Measurements from ENCODE around the gene DOLPP1.
"Not testable (repeated sequence)": the region's sequence is repeated elsewhere in the genome, so short reads cannot be mapped to it uniquely, and the experiment has no call there.

The DOLPP1 gene

DNA sequence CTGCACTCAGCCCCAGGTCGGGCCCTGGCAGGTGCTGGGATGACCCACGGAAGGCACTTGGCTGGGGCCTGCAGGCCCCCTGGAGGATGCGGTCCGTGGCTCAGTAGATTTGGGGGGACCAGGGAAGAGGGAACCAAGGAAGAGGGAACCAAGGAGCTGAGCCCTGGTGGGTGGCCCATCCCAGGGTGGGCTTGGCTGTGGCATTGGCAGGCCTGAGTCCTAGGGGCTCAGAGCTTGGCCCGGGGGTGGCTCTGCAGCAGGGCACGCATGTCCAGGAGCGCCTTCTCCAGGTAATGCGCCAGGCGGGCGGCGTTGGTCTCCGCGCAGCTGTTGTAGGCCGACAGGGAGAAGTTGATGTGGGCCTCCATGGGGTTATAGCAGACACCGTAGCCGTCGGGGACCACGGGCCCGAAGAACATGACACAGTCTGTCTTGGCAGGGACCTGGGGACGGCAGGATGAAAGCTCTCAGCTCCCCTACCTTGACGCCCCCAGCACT is 14.3 kb downstream of the DOLPP1 start:
- DNase-seq = no peak

DNA sequence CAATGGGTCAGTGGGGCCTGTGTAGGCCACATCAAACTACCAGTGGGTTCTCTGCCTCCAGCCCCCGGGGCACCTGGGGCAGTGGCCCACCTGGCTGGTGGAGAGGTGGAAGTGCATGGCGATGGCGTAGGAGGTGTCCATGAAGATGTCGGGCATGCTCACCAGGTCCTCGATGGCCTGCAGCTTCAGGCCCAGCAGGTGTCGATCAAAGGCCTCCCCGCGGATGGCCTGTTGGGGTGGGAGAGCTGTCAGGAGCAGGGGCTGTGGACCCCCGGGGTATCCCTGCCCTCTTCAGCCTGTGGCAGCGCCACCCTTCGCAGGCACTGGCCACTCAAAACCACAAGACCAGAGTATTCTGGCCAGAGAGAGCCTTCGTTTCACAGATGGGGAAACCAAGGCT is 15.0 kb downstream of the DOLPP1 start:
- DNase-seq = no peak

DNA sequence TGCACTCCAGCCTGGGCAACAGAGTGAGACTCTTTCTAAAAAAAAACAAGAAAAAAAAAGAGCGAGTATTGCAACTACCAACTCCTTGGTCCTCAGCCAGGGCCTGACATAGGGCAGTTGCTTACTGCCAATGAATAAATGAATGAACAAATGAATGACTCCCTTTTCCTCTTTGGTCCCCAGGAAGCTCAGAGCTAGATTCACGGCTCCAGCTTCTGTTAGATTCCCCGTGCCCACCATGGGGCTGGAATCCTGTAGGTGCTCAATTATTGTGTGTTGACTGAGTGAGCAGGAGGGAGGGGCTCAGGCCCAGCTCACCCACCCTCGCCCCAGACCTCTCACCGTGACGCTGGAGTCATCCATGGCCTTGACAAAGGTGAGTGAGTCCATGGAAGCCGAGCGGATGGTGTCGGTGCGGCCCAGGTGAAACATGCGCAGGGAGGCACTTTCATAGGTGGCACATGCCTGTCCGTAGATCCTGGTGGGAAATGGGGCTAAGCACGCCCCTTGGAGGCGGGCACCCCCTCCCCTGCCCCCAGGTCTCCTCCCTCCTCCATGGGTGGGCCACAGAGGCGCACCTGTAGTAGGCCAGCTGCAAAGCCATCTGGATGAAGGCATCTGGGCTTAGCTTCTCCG is 16.9 kb downstream of the DOLPP1 start:
- no peak for DNase-seq

DNA sequence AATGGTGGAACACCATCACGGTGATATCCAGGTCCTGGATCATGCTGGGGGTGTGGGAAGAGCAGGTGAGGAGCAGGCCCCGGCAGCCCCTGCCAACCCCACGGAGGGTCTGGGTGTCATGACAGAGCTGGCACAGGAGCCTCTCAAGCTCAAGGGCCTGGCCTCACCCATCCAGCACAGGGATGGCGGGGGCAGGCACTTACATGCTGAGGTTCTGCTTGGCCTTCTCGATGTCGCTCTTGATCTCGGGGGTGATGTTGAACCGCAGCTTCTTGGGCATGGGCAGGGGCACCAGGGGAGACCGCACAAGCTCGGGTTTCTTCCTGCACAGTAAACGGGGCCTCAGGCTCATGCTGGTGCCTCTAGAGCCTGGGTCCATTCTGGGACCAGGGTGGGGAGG is 17.4 kb downstream of the DOLPP1 start:
- DNase-seq = no peak

DNA sequence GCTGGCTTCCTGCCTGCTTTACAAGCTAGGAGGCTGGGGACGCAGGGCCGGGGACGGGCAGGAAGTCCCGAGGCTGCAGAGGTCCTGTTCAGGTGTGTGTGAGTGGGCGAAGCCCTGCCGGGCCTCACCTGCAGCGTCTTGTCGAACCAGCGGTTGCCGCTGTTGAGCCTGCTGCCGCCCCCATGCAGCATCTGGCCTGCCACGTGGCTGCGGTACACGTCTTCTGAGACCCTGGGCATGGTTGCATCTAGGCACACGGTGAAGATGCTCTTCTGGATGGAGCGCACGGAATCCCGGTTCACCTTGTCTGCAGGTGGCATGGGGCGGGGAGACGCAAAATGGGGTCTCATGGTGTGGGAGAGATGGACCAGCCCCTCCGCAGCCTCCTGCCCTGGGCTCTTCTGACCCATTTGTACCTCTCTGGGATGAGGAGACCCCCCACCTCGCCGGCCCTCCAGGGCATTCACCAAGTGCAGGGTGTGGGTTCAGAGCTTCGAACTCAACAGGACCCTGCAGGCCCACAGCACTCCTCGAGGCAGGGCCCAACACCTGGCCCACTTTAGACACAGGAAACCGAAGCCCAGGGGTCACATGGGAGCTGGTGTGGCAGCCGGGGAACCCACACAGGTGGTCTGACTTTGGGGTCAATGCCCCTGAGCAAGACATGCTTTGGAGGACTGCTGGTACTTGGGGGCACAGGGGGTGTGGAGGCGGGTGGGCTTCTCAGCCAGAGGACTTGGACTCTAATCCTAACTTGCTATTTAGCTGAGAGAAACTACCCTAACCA is 19.7 kb downstream of the DOLPP1 start:
- DNase-seq = no peak

DNA sequence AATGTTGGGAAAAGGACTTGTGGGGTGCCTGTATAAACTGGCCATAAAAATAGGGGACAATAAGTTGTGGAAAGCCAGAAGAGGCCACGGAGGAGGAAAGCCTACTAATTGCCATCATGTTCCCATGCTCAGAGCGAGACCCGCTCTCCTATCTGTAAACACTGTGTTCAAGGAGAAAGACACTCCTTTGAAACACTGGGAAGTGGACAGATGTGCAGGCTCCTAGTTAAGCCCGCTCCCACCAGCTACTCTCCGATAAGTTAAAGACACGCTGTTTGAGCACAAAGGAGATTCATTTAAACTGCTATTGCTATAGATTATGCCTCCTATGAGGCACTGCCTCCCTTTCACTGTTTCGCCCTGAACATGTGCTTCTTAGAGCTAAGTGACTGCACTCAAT is 20.4 kb downstream of the DOLPP1 start:
- DNase-seq = no peak

DNA sequence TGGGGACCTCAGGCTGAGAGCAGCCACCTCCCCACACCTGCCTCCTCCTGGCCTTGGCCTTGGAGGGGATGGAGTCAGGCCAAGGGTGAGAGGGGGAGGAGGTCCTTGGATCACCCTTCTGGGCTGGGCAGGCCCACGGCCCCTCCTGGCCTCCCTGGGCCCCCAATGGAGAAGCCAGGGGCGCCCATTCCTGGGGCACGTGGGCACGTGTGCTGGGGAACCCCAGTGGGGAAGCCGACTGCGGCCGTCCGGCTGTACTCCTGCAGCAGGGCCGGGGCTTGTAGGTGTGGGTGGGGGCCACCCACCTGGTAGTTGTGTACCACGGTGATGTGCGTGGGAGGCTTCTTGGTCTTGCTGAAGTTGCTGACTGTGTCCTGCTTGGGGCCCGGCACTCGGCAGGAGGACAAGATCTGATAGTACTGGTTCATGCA is 21.2 kb downstream of the DOLPP1 start:
- no peak for DNase-seq

DNA sequence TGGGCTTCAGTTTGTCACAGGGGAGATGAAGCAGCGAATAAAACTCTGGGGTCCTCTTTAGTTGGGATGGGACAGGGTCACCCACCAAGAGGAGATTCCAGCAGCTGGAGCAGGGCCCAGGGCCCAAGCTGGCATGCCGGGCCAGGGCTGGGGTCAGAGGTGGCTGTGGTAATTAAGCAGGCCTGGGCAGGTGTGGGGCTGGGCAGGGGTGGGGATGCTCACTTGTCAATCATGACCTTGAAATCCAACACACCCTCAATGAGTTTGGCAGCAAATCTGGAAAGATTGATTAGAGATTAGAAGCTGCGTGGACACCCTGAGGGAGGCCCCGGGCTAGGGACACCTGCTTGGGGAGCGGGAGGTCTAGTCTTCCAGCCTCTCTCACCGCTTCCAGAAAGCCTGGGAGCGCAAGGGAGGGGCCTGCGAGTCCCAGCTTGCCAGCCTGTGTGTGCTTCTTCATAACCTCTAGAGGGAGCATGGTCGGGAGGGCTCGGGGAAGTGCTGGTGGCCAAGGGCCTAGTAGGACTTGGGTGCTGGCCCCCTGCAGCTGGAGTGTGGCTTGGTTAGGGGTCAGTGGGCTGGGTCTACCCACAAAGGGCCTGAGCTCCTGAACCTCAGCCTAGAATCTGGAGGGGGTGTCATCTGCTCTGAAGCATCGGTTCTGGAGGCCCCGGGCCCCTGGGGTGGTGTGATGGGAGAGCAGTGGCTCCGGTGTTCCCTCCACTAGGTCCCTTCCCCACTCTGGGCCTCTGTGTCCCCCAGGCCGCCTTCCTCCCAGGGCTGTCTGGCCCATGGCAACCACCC is 22.1 kb downstream of the DOLPP1 start:
- DNase-seq = peak; percentile 84

DNA sequence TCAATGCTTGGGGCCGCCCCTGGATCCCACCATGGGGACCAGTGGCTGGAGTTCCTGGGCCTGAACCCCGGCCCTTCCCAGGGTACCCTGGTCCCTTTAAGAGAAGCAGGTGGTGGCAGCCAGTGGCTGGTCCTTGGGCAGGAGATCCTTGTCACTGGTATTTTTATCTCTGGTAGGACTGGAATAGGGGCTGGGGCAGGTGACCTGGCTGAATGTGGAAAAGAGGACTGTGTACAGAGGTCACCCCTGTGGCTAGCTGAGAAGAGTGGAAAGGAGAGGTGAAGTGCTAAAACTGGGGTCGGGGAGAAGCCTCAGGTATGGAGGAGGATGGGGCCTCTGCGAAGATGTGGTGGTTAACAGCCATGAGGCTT is 22.7 kb downstream of the DOLPP1 start:
- no peak for DNase-seq

DNA sequence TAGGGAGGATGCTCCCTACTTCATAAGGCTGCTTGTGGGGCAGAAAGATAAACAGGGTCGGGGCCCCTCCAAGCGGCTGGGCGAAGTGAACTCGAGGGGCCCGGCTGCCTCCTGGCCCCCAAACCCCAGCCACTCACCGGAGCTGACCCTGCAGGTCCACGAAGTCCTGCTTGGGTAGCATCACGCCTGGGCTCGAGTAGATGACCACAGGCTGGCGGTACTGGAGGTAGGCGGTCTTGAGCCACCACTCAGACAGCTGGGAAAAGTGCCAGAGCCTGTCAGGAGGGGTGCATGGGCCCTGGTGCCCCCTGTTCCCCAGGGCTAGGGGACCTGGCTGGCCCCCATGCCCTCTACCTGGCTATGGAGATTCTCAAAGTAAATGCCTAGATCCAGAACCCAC is 23.1 kb downstream of the DOLPP1 start:
- no peak for DNase-seq

DNA sequence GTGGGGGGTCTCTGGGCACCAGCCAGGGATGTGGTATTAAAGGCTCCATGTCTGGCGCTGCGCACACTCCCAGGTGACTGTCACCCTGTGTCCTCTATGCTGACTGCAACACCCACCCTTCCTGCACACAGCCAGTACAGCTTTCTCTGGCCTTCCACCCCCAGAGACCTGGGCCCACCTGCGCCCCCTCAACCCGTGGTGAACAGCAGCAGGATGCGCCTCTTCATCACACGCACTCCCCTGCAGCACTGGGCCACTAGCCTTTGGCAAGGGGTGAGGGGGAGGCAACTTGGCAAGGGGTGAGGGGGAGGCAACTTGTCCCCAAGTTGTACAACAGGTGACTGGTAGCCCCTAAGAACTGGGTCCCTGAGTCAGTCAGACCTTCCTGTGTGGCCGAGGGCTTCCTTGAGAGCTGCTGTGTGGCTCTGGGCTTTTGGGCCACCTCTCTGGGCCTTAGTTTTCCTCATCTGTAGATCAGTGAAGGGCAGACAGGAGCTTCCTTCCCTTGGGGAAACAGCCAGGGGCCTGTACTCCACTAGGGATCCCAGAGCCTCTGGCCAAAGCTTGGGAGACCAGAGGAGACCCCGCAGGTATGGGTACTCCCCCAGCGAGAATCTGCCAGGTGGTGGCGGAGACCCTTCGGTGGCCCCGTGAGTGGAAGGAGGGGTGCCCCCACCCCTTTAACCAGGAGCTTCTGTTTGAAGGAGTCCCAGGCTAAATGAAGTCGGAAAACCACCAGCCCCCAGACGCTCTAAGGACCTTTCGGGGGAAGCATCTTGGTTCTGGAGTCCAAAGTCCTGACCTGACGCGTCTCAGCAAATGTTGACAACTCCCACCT is 25.2 kb downstream of the DOLPP1 start:
- DNase-seq = no peak

DNA sequence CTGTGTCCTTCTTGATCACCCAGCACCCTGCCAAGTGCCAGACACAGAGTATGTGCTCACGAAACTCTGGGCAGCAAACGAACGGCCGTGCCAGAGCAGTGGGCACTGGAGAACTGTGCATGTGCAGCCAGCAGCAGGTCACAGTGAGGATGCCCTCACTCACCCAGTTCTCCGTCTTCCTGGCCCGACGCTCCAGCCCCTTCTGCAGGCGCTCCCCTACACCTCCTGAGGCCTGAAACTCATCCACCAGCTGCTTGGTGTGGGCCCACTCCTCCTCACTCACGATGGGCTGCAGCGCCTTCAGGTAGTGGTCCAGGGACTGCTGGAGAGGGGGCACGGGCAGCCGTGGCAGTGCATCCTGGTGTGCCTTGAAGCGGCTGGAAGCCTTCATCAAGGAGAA is 26.7 kb downstream of the DOLPP1 start:
- no peak for DNase-seq

DNA sequence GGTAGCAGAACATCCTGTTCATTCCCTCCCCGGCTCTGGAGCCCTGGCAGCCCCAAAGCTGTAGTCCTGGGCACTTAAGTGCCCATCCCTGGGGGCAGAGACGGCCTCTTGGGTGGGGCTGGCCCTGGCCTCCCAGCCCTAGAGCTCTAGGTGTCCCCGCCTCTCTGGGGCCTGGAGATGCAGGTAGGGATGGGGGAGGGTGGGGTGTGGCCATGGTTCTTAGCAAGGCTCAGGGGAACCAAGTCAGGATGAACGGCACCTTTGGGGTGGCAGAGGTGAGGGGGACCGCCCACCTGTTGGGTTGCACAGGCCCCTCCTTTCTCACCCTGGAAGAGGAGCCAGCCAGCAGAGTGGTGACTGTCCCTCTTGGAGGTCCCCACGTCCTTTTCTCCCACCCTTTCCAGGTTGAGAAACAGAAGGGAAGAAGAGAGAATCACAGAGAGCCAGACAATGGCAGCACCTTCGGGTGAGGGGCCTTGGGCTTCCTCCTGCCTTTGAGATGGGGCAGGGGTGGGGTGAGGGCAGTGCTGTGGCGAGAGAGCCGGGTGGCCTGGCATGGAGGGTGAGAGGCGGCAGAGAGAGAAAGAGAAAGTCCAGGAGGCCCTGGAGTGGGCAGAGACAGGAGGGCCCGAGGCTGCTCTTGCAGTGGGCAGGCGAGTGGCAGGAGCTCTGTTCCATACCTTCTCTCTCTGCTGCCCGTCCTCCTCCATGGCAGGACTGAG is 27.3 kb downstream of the DOLPP1 start:
- no peak for DNase-seq

DNA sequence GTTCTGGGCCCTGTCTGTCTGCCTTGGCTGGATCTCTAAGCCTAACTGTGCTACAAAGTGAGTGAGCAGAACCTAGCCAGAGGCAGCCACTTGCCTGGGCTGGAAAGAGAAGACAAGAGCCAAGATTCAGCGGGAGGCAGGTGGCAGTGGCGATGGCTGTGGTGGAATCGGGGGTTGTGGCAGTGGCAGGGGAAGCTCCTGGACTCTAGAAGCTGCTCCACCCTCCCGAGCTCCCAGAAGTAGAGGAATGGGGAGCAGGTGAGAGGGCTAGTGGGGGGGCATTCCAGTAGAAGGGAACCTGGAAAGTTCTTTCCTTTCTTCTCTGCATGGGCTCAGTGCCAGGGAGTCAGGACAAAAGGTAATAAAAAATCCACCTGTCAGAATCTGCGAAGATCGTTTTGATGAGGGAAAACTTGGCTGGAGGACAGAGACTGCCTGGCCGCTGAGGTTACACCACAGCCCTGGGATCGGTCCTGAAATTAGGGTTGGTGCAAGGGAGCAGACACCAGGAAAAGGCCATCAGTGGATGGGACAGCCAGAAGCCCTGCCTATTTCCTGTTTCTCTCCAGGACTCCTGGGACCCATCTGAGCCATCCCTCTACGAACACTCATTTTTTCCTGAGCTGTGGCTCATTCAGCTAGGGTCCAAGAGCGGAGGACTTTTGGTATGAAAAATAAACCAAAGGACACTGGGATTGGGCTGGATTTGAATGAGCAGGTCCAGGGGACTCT is 28.1 kb downstream of the DOLPP1 start:
- no peak for DNase-seq

DNA sequence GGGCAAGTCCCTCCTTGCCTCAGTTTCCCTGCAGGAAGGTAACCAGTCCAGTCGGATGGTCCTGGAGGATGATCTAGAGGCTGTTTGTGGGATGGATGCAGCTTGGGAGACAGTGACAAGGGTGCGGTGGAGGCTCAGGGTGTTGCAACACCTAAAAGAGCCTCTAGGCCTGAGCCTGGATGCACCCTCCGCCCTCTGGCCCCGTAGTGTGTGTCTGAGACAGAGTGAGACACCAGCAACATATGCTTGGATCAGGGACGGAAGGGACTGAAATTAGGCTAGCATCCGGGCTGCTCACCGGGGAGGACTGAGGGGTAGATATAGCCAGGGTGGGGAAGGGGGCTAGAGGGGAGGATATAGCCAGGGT is 28.6 kb downstream of the DOLPP1 start:
- peak; percentile 67 for DNase-seq

DNA sequence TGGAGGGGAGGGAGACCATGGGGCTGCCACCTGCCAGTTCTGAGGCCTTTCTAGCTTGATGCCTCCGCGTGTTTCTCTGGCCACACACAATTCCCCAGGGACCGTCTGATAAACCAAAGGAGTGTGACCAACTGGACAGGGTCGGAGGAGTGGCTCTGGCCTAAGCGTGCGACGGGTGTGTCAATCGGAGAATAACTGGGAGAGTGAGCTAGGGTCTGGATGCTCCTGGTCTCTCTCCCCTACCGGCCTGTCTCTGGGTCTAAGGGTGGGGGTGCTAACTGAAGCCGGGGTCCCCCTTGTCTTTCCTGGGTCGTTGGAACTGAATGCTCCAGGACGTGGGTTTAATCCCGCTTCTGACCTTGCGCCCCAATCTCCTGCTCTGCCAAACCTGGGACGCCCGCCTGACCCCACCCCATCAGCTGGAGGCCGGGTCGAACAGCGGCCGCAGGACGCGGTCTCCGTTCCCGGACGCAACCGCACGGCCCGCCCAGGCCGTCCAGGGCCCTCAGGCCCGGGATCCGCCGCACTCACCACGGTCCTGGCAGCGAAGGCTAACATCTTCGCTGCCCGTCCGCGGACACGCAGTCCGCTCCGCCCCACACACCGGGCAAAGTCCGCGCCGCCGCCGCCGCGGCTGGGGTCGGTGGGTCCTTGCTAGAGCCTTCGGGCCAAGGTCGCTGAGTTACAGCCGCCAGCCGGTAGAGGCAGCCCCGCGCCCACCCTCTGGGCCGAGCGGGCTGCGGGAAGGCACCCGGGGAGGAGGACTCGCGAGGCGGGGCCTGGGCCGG is 29.2 kb downstream of the DOLPP1 start:
- DNase-seq = peak; percentile 32

DNA sequence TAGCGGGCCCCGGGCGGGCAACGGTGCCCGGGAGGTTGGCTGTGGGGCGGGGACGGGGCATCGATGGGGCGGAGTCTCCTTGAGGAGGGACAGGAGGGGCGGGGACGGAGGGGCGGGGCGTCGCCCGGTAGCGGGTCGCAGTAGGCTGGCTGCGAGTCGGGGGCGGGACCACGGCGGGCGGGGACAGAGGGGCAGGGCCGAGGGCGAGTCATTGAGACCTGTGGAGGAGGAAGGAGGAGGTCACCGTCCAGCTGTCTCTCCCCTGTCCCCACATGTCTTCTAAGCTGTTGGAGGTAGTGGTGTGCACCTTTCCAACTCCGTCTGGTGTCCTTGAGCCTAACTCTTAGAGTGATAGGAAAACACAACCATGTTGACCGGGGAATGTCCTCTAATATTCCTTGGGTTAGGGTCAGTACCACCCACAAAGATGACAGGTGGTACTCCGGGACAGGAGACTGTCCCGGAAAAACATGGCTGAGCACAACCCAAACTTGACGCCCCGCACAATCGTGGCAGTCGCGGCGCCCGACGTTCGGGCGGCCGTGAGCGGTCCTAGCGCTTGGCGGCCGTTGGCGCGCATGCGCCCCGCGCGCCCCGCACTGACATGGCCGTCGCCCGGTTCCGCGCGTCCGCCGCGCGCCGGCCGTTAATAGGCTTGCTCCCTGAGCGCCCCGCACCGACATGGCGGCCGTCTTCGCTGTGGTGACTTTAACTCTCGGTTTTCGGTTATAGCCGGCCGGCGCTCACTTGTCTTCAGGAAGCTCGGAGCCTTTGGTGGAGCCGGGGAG is 30.0 kb downstream of the DOLPP1 start, which contains the start of the genes CRAT and PTPA:
TSS of gene CRAT (minus strand) at position 54 of the 788 bp plus-strand sequence. CDS start 284 bp downstream, outside the sequence.
TSS of gene PTPA (plus strand) at position 676 of the 788 bp plus-strand sequence. CDS start 186 bp downstream, outside the sequence.
- DNase-seq = peak; percentile 98

DNA sequence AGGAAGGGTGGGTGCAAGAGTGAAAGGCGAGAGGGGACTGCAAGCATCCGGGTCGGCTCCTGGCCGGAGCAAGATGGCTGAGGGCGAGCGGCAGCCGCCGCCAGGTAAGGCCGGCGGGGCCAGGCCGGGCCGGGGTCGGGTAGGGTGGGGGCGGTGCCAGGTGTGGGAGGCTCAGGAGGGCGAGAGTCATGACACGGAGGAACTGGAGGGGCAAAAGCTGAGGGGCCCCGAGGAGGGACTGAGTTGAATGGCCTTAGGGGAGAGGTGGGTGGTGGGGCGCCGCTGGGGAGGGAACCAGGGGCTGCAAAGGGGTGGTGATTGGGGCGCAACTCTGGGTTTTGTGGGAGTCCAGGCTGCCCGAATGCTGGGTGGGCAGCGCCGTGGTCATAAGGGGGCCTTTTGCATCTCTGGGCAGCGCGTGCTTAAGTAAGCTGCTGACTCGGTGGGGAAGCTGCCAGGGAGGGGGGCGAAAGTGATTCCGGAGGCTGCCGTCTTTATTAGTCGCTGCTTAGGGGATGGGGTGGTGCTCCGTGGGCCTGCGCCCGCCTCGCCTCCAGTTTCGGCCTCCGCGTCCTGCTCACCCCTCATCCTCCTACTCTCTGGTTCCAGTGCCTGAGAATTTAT is 30.7 kb downstream of the DOLPP1 start:
- peak; percentile 72 for DNase-seq

DNA sequence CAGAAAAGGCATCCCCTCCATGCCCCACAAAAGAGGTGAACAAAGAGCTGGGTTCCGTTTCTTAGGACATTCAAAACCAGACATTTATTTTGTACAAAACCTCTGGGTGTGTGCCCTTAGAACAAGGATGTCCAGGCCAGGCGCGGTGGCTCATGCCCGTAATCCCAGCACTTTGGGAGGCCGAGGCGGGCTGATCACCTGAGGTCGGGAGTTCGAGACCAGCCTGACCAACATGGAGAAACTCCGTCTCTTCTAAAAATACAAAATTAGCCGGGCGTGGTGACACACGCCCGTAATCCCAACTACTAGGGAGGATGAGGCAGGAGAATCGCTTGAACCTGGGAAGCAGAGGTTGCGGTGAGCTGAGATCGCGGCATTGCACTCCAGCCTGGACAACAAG is 31.6 kb downstream of the DOLPP1 start:
- DNase-seq = not testable (repeated sequence)

Measured in hematopoietic multipotent progenitor cell treated with erythropoietin and hydrocortisone succinate and interleukin-3 and kit ligand, for 6 days (in vitro differentiated cells).